Fibroblast of skin of abdomen (primary cell): ENCODE results near the gene CRYBA4.

Source experiments
- DNase-seq: peaks from one replicate; pipeline ENCODE4 v3.0.0-alpha.2; 2013

CRYBA4 gene

GRCh38 chr22:26629988-26630761 is 8.4 kb downstream of the CRYBA4 start:
- no peak for DNase-seq

DNA sequence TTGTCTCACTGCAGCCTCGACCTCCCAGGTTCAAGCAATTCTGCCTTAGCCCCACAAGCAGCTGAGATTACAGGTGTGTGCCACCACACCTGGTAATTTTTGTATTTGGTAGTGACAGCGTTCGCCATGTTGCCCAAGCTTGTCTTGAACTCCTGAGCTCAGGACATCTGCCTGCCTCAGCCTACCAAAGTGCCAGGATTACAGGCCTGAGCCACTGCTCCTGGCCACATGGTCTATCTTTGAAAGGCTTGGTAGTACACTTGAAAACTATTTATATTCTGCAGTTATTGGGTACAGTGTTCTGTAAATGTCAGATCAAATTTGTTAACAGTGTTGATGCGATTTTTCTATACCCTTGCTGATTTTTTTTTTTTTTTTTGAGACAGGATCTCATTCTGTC is 9.5 kb downstream of the CRYBA4 start:
- no peak for DNase-seq

- DNase-seq: no peak
These were observed 10.8 kb downstream of the CRYBA4 start for GRCh38 chr22:26632422-26633155.

DNA sequence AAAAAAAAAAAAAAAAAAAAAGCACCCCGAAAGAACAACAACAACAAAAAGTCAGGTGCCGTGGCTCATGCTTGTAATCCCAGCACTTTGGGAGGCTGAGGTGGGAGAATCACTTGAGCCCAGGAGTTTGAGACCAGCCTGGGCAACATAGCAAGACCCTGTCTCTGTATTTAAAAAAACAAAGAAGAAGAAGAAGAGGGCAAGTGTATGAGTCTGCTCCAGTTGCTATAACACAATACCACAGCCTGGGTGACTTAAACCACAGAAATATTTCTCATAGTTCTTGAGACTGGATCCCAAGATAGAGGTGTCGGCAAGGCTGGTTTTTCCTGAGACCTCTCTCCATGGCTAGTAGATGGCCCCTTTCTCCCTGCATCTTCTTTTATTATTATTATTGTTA is 12.4 kb downstream of the CRYBA4 start:
- DNase-seq: no peak

DNA sequence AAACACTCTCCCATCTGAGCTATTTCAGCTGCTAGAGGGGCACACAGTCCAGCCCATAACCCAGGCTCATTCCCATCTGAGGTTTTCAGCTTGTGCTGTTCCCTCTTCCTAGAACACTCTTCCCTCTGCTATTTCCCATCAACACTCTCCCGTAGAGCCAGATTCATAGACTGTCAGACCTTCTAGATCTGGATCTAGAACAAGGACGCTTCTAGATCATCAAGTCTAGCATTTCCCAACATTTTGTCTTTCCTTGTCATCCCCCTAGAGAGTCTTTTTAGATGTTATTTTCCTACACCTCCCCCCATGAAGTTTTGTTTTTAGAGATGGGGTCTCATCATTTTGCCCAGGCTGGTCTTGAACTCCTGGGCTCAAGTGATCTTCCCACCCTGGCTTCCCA is 13.4 kb downstream of the CRYBA4 start:
- DNase-seq: no peak

DNA sequence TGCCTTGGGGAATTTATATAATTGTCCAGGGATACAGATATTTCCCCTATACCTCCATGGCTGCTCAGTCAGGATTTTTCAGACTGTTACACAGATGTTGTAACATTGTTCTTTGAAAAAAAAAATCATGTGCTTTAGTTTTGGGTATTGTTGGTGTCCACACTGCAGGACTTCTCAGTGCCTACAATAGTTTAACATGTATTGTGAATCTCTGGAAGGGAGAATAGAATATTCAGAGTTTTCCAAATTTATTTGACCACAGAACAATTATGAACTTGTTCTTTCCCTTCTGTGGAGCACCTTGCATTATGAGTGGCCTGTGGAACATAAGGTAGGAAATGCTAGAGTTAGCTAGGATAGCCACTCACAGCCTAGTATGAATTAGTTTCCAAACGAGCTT is 14.5 kb downstream of the CRYBA4 start:
- no peak for DNase-seq

- DNase-seq: no peak
These were observed 21.0 kb downstream of the CRYBA4 start for GRCh38 chr22:26642465-26643417.

DNA sequence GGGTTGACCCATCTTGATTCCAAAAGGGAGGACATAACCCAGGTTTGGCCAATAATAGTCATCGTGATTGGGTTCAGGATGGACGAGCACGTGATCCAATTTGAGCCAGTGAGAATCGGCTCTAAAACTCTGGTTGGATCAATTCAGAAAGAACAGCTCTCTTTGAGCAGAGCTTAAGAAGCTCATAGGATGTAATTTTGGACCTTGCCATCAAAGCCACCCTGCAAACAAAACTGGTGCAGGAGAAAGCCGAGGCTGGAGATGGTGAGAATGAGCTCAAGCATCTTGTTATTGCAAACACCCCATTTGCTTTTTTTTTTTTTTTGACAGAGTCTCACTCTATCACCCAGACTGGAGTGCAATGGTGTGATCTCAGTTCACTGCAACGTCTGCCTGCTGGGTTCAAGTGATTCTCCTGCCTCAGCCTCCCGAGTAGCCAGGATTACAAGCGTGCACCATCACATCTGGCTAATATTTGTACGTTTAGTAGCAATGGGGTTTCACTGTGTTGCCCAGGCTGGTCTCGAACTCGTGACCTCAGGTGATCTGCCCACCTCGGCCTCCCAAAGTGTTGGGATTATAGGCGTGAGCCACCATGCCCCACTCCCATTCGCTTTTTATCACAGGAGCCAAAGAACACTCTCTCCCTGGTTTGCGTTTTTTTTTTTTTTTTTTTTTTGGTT is 21.8 kb downstream of the CRYBA4 start:
- DNase-seq: no peak

DNA sequence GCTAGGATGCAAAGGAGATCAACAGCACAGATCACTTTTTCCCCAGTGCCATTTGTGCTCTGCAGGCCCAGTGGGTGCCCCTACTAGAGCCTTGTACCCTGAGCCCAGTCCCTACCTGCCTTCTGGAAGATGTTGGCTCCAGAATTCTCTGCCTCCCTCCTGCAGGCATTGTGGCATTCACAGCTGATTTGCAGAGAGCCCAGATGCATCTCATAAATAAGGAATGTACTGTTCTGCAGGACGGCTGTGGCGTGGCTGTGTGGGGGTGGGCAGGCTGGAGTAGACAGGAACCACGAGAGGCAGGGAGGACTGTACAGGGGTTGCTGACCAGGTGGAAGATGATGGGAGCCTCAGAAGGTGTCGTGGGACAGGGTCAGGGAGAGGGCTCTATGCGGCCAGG is 24.4 kb downstream of the CRYBA4 start:
- peak; percentile 58 for DNase-seq

GRCh38 chr22:26648011-26648497 is 26.3 kb downstream of the CRYBA4 start:
- DNase-seq: peak; percentile 23

- DNase-seq: no peak
These were observed 27.0 kb downstream of the CRYBA4 start for GRCh38 chr22:26648528-26649388.

DNA sequence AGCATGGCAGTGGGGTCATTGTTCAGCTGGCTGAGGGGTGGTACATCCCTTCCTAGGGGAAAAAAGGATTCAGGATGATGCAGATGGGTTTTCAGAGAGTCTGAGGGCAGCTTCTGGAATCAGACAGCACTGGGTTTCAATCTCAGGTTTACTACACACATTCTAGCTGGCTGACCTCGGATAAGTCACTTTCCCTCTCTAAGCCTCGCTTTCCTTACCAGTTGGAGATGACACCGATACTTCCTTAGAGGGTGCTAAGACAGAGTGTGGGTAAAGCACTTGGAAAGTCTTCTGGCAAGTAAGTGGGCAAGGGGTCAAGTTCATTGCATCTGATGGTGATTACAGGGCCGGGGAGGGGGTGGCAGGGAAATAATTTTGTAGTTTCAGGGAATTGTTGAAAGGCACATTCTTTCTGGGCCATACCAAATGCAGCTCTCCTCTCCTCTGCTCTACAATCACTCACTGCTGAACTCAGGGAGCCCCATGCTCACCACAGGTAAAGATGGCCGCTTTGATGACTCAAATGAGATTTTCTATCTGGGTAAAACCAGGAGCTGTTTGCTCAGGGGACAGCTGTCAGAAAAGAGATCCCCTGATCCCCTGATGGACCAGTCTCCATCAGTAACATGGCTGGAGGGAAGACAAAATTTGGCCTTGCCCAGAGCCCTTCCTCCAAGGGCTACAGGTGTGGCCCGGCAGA is 29.1 kb downstream of the CRYBA4 start:
- DNase-seq: no peak

GRCh38 chr22:26651815-26652214 is 30.1 kb downstream of the CRYBA4 start:
- DNase-seq: no peak

- DNase-seq: no peak
These were observed 35.4 kb downstream of the CRYBA4 start, which contains the start of gene MIAT for GRCh38 chr22:26656891-26657851. Gene MIAT, plus strand, starts transcription at chr22:26657588.

DNA sequence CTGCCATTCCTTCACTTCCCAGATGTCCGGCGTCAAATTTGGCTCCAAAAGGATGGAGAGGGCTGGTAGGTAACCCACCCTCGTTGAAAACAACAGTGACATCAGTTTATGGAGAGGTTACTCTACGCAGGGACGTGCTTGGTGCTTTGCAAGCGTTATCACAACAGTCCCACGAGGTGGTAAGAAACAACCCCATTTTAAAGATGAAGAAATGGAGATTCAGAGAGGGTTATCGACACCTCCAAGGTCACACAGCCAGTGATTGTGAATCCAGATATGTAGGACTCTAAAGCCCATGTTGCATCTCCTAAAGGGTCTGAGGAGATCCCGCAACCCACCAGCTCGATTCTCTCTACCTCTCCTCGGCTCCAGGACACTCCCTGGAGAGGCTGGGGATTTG is 36.4 kb downstream of the CRYBA4 start:
- no peak for DNase-seq

GRCh38 chr22:26658671-26659478 is 37.1 kb downstream of the CRYBA4 start:
- peak; percentile 94 for DNase-seq

DNA sequence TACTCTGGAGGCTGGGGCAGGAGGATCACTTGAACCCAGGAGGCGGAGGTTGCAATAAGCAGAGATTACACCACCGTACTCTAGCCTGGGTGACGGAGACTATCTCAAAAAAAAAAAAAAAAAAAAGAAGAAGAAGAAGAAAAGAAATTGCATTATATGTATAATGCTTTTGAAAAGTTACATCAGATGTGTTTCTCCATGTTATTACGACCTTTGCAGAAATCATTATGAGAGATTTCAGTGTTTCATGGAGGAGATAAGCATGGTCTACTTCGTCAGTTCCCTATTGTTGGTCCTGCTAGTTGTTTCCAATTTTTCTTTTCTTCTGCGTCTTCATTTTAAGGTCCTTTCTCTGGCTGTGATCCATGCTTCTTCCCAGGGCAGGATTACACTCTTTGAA is 38.6 kb downstream of the CRYBA4 start:
- no peak for DNase-seq

DNA sequence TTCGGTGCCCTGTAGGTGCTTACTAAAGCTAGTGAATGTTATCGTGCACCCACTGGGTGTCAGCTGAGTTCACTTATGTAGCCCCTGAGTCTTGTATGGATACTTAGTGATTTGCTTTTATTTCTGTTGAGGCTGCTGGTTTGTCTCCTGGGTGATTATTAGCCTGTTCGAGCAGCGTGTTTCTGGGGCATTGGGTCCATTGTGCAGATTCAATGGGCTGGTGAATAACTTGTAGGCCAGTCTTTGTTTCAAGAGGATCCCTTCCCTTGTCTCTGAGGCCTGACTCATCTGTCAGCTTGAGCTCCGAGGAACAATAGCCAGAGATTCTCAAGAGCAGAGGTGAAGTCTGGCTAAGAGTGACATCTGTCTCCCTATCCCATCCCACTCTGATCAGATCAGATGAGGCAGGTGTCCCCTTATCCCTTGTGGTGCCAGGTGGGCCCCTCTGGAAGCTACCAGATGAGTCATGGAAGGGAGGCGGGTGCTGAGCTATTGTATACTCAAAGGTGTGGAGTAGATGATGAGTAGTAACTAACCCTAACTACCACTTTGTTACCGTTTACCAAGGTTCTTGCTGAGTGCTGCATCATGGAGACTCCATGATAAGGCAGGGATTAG is 39.3 kb downstream of the CRYBA4 start:
- DNase-seq: no peak
